Superior temporal gyrus (tissue), 1 donor: Measurements from ENCODE around the gene MRPL36.

Experiments
- DNase-seq: peaks from one replicate; pipeline ENCODE4 v3.0.0-alpha.2; 2016; ENCODE audit errors: extremely low spot score

The MRPL36 gene

DNA sequence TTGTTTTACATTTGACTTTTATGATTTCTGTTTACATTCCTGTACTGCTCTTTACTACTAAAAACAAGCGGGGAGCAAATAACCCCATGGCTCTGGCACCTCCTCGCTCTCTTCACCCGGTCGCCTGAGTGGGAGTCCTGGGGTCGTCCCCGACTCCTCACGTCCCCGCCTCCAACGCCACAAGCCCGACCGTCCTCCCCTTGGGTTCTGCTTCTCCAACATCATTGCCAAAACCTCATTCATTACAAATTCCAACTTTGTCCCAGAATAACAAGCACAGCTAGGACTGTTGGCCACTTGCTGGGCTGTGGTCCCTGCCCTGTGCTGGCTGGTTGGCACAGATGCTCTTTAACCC lies 35.1 kb downstream of the MRPL36 start:
- DNase-seq = no peak

DNA sequence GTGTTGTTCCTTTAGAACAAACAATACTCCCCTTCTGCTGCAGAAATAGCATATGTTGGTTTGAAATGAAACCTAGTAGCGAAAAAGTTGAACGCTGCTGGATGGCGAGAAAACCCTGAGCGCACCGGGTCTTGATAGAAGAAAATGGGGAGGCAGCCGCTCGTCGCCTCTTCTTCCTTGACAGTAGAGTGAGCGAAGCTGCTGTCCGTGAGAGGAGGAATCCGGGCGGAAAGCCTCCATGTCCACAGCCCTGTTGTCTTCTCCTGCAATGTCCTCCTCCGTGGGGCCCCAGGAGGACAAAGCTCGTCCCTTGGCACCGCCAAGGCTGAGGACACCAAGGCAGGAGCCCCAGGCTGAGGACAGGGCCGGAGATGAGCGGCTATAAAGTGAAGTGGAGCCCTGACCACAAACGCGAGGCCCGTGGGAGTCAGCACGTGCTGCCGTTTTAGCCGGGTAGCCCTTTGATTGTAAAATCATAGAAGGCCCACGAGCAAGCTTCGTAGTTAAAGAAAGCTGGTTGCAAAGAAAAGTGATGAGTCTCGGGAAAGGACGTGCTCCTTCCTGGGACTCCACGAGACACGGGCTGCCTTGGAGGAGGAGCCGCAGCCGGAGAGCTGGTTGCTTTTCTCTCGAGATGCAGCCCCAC lies 35.6 kb downstream of the MRPL36 start:
- DNase-seq = no peak

DNA sequence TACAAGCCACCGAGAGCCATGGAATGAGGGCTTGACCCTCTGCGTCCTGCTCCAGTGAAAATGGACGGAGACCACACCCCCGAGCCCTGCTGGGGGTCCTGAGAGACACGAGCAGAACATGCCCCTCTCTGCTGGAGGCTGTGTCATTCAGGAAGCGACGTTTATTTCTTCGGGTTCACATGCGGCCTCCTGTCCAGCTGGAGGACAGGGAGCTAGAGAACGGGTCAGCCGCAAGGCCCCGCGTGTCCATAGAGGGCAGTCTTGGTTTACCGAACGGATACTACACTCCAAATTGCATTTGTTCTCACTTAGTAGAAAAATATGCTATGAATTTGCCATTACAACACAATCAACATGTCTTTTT lies 36.1 kb downstream of the MRPL36 start:
- no peak for DNase-seq

DNA sequence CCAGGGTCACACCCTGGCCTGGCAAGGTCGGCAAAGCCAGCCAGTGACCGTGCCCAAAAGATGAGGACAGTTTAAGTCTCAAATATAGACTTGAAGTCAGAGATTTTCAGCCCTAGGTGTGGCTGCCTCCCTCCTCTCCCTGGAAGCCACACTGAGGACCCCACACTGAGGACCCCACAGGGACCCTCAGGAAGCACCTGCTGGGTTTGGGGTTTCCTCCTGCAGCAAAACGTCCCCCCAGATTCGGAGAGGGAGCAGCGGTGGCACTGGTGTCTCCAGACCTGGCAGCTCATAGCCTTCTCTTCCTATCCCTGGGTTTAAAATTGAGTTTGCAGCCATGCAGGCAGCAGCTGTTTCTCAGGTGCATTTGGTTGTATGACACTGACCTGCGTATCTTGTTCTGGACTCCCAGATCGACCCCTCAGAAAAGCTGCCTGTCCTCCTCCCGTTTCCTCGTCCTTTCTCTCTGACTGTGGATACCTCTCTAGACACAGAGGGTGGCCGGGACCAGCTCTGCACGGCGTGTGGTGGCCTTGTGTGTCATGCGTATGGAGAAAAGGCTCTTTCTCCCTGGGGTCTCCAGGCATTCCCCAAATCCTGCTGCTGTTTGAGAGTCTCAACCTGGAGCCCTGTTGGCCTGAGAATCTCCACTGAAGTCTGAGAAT lies 36.6 kb downstream of the MRPL36 start:
- no peak for DNase-seq

DNA sequence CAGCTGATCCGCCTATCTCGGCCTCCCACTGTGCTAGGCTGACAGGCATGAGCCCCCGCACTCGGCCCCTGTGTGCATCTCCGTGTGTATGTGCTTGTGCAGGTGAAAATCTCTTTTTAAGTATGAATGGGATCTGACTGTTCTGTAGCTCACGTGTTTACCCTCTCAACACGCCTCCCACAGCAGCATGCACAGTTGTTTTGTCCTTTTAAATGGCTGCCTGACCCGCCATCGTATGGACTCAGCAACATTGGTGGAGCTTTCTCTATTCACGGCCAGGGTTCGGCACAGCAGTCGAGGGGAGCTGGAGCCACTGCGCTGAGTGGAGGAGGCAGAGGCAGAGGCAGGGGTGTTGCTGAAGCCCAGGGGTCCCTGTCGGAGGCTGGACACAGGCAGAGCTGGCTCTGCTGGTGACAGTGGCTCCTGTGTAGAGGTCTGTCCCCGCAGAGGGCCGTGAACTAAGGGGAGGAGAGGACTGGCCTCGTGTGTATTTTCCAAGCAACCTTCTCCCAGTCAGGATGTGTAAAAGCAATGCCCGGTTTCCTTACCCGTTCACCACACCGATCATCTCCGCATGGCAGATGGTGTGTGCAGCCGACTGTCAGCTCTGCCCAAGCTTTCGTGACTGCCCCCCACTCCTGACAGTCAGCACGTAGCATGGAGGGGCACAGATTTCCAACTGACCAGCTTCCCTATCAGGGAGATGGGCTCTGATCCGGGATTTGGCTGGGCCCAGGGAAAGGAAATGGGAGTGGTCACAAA lies 37.3 kb downstream of the MRPL36 start:
- no peak for DNase-seq

DNA sequence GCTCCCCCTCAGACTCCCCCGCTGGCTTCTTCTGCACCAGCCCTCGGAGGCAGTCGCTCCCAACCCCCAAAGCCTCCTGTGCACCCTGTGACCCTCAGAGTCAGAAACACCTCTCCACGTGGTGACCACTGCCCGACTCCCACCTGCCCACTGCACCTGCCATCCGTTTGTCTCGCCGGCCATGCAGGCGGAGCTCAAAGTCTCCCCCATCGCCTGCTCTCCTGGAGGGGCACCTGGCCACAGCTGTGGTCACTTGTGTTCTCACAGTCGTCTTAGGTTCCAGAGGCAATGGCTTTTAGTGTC lies 38.2 kb downstream of the MRPL36 start:
- no peak for DNase-seq

DNA sequence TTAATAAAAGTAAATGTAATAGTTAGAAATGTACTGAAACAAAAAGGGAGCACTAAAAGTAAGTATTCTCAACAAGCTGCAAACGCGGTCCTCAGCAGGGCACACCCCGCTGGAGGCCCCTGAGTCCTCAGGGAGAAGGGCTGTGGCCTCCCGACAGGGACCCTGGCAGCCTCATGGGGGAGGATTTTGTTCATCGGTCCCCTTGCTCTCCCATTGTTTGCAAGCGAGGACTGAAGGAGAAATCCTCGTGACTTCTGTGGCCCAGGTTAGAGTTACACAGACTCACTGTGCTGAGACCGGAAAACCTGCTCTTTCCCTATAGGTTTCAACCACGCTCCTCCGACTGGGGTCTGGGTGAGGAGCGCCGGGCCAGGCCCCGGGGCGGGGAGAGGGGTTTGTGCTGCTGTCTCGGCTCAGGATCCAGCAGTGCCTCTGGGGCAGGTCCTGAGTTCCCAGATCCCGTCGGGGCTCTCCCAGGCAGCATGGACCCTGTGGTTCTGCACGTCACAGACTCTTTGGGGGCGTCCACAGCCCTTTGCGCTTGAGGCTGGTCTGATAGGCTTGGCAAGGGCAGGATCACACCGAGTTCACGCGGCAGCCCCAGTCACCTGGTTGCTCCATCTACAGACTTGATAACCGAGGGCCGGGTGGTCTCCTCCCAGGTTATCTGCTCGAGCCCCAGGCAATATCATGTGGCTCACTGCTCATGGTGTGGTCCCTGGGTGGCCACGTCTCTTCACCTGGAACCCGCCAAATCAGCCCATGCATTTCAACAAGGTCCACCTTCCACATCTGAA lies 38.8 kb downstream of the MRPL36 start:
- DNase-seq = no peak

DNA sequence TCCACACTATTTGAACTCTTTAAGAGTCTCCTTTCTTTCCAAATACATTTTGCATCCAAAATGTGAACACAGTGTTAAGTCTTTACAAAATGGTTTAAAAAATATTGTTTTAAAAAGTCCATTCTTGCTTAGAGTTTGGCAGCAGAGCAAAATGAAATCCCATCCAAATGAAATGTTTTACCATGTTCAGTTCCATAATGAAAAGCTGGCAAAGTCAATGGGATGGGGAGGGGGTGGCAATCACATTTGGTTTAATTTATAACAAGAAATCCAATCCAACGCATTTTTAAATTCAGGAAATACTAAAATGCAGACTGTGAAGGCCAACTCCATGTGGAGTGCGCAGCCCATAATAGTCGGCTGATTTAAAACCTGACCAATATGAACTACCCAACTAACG lies 39.4 kb downstream of the MRPL36 start:
- DNase-seq = no peak

DNA sequence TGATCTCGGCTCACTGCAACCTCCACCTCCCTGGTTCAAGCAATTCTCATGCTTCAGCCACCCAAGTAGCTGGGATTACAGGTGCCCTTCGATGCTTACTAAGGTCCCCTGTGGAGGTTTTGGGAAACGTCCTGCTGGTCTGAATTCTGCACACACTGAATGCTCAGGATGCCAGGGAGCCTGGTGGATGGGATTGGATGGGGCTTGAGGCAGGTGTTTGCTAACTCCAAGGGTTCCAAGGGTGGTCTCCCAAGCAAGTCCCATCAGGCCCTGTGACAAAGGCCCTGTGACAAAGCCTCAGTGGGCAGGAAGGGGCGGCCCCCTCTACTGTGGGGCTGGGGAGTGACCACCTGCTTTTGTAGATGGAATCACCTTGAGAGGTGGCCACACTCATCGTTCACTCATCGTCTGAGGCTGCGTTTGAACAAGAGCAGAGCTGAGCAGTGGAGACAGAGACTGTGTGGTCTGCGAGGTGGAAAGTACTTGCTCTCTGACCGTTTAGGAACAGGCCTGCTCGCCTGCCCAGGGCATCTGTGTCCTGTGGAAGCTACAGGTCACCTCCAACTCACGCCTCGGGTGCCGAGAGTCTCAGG lies 40.2 kb downstream of the MRPL36 start:
- DNase-seq = no peak

DNA sequence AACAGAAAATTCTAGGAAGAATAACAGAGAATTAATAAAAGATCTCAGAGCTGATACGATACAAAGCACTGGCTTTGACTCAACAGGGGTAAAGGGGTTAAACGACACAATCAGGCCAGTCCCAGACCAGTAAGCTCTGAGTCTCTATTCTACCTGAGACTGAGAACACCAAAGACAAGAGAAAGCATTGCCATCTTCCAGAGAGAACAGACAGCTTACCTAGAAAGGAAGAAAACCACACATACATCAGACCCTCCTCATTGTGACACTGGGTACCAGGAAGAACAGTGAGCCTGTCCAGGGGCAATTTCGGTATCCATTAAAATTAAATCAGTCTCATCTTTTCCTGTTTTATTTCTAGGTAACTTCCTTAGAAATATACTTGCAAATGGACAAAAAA lies 41.1 kb downstream of the MRPL36 start:
- no peak for DNase-seq

DNA sequence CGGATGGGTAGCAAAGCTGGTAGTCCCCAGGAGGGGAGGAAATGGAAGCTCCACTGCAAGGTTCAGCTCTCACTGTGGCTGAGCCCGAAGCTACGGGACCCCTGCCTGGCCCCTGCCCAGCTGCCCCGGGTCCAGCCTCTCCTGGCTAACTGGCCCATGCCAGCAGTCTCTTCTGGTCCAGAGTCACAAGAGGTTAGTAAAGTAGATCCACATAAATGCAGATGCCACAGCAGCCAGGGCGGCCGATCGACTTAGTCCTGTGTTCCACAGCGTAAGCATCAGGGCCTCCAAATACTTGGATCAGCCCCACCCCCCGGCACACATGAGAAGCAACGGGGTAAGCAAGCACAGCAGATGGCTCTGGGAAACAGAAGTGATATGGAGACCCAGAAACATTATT lies 42.1 kb downstream of the MRPL36 start:
- DNase-seq = no peak

DNA sequence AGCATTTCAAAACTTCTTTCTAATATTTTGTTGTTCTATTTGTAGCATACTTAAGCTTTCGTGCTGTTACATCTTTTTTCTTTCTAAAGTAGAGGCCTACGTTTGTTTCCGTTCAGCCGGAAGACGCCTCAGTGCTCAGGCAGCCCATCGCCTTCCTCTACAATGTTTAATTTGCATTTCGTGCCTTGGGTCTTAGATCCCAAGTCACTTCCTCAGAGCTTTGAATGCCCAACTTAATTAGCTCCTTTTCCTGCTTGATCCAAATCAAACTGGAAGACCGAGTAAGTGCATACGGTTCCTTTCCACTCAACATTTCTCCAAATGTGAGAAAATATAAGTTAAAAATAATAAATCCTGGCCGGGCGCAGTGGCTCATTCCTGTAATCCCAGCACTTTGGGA lies 43.2 kb downstream of the MRPL36 start:
- no peak for DNase-seq

DNA sequence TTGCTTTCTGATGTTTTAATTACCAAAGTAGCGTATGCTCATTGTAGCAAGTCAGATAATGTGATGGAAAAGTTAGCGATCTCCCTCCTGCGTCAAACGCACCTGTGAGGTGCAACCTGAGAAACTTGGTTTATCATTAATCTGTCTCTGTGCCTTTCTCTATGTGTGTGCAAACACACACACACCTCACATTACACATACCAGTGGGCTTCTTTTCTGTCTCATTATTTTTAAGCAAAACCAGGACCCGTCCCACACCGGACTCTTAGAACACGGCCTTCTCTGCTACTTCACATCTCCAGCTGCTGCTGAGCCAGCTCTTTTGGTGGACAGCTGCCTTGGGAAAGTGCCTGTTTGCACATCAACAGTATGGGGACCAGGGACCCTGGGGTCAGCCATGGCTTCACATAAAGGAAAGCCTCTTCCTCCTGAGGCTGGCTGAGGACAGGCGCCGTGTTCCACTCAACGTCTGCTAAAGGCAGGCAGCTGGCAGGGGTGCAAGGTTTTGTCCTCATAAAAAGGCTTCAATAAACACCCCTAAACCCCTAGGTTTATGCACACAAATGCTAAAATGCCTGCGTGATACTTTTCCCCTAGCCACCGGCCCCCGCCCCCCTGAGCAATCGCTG lies 44.2 kb downstream of the MRPL36 start:
- DNase-seq = no peak

DNA sequence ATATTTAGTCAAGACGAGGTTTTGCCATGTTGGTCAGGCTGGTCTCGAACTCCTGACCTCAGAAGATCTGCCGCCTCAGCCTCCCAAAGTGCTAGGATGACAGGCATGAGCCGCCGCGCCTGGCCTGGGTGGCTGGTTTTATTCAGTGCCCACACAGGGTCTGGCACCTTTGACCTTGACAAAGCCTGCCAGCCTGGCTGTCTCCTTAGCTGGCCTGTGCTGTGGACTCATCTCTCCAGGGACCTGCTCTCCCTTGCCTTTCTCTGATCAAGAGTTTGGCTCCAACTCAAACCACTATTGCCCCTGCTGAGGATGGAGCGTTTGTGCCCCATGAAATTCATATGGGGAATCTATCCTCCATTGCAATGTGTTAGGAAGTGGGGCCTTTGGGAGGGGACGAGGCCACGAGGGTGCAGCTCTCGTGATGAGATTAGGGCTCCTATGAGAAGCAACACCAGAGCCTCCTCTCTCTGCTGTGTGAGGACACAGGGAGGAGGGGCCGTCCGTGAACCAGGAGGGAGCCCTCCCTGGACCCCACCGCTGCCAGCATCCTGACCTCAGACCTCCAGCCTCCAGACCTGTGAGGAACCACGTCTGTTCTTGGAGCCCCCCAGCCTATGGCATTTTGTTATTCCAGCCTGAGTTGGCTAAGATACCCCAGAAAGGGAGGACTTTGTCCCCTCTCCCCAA lies 45.0 kb downstream of the MRPL36 start:
- DNase-seq = no peak

DNA sequence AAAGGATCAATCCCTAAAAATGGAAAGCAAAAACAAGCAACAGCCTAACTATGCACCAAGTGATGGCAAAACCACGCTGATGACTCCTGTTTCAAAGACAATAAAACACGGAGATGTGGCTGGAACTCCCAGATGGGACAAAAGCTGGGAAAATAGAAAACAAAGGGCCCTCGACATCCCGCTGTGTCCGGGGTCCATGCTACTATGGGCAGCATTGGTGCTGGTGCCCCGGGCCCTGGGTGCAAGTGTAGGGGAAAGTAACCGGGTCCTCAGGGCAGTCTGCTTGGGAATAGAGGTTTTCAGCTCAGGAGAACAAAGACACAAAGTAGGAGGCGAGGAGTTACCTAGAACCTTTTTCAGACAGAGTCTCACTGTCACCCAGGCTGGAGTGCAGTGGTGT lies 46.1 kb downstream of the MRPL36 start:
- no peak for DNase-seq

DNA sequence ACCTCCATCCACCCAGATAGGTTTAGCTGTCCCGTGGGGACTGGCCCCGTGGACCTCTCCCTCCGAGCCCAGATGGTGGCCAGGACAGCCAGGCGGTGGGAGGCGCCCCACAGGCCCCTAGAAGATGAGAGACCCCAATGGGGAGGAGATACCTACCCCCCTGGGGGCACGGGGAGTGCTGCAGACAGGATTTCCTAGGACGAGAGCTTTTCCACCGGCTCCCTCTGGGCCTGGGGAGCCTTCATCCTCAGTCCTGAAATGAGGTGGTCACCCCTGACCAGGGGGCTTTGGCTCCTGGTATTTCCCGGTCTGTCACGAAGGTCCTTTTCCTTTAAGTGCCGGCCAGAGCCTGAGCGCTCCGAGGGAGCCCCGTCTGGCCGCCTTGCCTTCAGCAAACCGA lies 46.8 kb downstream of the MRPL36 start:
- no peak for DNase-seq

DNA sequence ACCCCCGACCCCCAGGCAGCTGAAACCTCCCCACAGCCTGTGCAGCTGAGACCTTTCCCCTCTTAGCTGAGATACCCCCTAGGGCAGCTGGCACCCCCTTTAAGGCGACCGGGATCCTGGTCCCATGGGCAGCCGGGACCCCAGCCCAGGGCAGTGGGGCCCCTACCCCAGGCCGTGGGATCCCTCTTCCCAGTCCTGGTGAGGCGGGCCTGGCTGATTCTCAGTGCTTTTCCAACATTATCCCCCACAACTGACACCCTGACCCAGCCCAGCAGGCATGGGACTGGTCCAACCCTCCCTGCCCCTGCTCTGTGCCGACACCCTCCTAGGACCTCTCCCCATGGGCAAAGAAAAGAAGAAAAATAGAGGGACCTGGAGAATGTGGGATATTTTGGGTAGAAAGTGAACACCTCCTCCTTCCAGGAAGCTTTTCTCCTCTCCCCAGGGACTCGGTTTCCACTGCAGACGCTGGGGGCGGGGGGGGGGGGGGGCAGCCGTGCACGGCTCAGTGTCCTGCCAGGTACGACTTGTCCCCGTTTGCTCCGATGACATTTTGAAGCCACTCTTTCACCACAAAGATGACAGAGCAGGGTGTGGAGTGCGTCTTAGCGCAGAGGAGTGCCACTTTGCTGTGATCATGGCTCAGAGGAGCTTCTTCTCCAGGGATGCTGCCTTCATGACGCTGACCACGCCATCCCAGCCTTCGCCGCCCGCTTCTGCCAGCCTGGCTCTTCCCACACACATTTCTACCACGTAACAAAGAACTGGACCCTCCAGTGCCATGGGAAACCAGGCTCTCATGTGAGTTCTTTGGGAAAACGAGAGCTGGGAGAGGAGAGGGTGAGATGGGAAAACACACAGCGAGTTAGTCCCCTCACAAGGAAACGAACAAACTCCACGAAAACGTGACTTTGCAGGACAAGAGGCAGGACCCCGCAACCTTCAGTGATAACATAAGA lies 47.5 kb downstream of the MRPL36 start:
- no peak for DNase-seq

DNA sequence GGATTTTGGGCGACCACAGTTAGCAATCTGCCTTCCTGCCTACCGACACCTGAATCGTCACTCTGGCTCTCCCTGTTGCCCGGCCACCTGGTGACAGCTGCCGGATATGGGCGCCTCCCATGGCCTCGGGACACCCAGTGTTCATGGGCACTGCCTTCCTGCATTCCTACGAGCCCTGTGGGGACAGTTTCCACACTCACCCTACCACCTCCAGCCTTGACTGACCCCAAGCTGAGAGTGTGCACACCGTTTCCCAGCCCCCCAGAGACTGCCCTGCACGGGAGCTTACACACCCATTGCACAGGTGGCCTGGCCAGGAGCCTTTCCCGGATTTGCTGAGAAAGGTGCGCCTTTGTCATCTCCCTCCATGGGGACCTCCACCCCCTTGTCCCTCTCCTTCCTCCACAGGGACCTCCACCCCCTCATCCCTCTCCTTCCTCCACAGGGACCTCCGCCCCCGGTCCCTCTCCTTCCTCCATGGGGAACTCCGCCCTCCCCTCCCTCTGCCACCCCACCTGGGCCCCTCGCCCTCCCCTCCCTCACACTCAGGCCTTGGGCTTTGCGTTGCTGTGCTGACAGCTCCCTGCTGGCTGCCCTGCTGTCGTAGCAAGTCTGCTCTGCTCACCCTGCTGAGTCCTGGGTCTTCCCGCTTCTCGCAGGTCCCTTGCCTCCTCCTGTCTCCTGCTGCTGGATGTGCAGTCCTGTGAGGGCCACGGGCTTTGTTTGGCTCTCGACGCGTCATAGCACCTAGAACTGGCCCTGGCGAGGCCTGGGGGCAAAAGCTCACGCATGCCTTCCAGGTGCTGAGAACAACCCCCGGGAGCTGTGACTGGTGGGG lies 48.4 kb downstream of the MRPL36 start:
- DNase-seq = no peak

DNA sequence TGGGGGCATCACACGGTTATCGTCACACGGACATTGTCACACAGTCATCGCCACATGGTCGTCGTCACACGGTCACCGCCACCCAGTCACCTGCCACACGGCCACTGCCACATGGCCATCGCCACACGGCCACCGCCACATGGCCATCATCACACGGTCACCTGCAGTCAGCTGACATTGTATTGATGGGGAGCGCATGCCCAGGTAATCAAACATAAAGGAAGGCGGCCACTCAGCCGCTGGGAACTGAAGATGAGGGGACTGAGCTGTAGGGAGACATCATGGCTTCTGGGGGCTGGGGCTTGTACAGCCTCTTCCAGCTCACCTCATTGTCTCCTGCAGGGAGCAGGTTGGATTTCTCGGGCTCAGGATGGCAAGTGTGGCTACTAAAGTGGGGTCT lies 49.2 kb downstream of the MRPL36 start:
- no peak for DNase-seq
